B cell (primary cell): ENCODE results near the gene LRSAM1. TPM values are rescaled to one million over a fixed set of nuclear protein-coding genes. Genes with fewer than 3 reads are reported as not detected.

Experiments
- ATAC-seq: fragments of 200-7000 bp; cut with Tn5 transposase; one replicate; pipeline ENCODE4 v1.10.0; 2021; ENCODE audit warnings: low read depth, mild to moderate bottlenecking, moderate number of reproducible peaks, moderate library complexity
- CTCF ChIA-PET: fragments of 350-600 bp; sonication (Branson Sonifier 250); formaldehyde crosslinking; loops from one replicate; lab custom pipeline; 2021; ENCODE audit warnings: antibody characterized with exemption, inconsistent platforms; lab: Charles Lee
- POLR2A ChIA-PET: fragments of 350-600 bp; sonication (Branson Sonifier 250); formaldehyde crosslinking; loops from one replicate; lab custom pipeline; 2021; ENCODE audit warnings: antibody characterized with exemption; lab: Charles Lee
- DNase-seq: peaks from one replicate; pipeline ENCODE4 v3.0.0; 2013
- H2AFZ ChIP-seq: 2 replicates; pipeline ENCODE4 v1.6.1; 2012; ENCODE audit warnings: mild to moderate bottlenecking, low read depth, low read length; ENCODE audit not compliant: insufficient read depth, poor library complexity, severe bottlenecking
- H3K27ac ChIP-seq, 2 donors: 1 replicate in 1 of 2; 2 replicates in 1 of 2; pipeline ENCODE4 v1.5.1; 2012 to 2013; ENCODE audit warnings: low read length in 2 of 2, mild to moderate bottlenecking in 2 of 2, moderate library complexity in 1 of 2
- H3K27me3 ChIP-seq, 4 experiments: fragments of 200-600 bp in 1 of 4; sonication (generic) in 1 of 4; replicated peaks in 1 of 4; 1 replicate in 2 of 4; 2 replicates in 2 of 4; pipeline versions ENCODE4 v1.6.1 to v1.7.0; 2013 to 2016; ENCODE audit warnings: low read length in 3 of 4, mild to moderate bottlenecking in 2 of 4, mixed read lengths in 1 of 4, moderate library complexity in 1 of 4; ENCODE audit not compliant: insufficient read depth in 4 of 4, control insufficient read depth in 3 of 4; ENCODE audit errors: control extremely low read depth in 1 of 4
- H3K36me3 ChIP-seq, 2 experiments: replicated peaks in 1 of 2; 1 replicate in 1 of 2; 2 replicates in 1 of 2; pipeline versions ENCODE4 v1.6.1 to v1.7.1; 2013; ENCODE audit warnings: low read length in 1 of 2; ENCODE audit not compliant: insufficient read depth in 2 of 2, control insufficient read depth in 1 of 2; ENCODE audit errors: control extremely low read depth in 1 of 2, extremely low read depth in 1 of 2
- H3K4me1 ChIP-seq, 2 donors: fragments of 200-600 bp in 1 of 2; sonication (generic) in 1 of 2; 1 replicate in 1 of 2; 2 replicates in 1 of 2; pipeline versions ENCODE4 v1.5.1 to v1.6.1; 2013 to 2017; ENCODE audit warnings: low read length in 2 of 2; ENCODE audit not compliant: control insufficient read depth in 2 of 2, insufficient read depth in 2 of 2
- H3K4me2 ChIP-seq: replicated peaks from 2 replicates; pipeline ENCODE3; 2012; ENCODE audit warnings: mild to moderate bottlenecking, low read depth, low read length; ENCODE audit not compliant: poor library complexity, severe bottlenecking
- H3K4me3 ChIP-seq, 5 experiments: fragments of 200-600 bp in 1 of 5; sonication (generic) in 1 of 5; 1 replicate in 3 of 5; 2 replicates in 2 of 5; pipeline versions ENCODE4 v1.5.1 to v1.7.0; 2011 to 2016; ENCODE audit warnings: low read length in 4 of 5, mild to moderate bottlenecking in 4 of 5, low read depth in 2 of 5, control low read depth in 1 of 5, moderate library complexity in 1 of 5; ENCODE audit not compliant: insufficient read depth in 1 of 5; ENCODE audit errors: control extremely low read depth in 1 of 5, extremely low read depth in 1 of 5
- H3K79me2 ChIP-seq: fragments of 200-600 bp; sonication (generic); one replicate; pipeline ENCODE4 v1.6.0; 2016; ENCODE audit warnings: low read length; ENCODE audit not compliant: control insufficient read depth, insufficient read depth
- H3K9ac ChIP-seq: fragments of 200-600 bp; sonication (generic); 2 replicates; pipeline ENCODE4 v1.6.1; 2017; ENCODE audit warnings: mild to moderate bottlenecking, low read length, moderate library complexity
- H3K9me3 ChIP-seq, 3 donors: one replicate each; pipeline versions ENCODE4 v1.6.1 to v1.7.1; 2013; ENCODE audit warnings: low read length in 2 of 3; ENCODE audit not compliant: control insufficient read depth in 2 of 3, insufficient read depth in 1 of 3; ENCODE audit errors: control extremely low read depth in 1 of 3
- H4K20me1 ChIP-seq: 2 replicates; pipeline ENCODE4 v1.6.0; 2012; ENCODE audit warnings: mild to moderate bottlenecking, low read length; ENCODE audit not compliant: insufficient read depth, control insufficient read depth, poor library complexity, severe bottlenecking
- H3K27ac Mint-ChIP-seq: one replicate; pipeline ENCODE4 v1.8.0; 2021; ENCODE audit warnings: mixed read lengths
- H3K27me3 Mint-ChIP-seq: one replicate; pipeline ENCODE4 v1.8.0; 2021; ENCODE audit warnings: mixed read lengths
- H3K4me1 Mint-ChIP-seq: one replicate; pipeline ENCODE4 v1.8.0; 2021; ENCODE audit warnings: mixed read lengths
- H3K4me3 Mint-ChIP-seq: one replicate; pipeline ENCODE4 v1.8.0; 2021; ENCODE audit warnings: mixed read lengths
- H3K9me3 Mint-ChIP-seq: one replicate; pipeline ENCODE4 v1.8.0; 2022; ENCODE audit warnings: mixed read lengths; ENCODE audit not compliant: insufficient read depth
- CTCF ChIP-seq: fragments of 200-600 bp; IDR thresholded peaks from one replicate; pipeline ENCODE4 v1.8.0; 2022; ENCODE audit warnings: antibody characterized with exemption, mild to moderate bottlenecking
- EZH2 ChIP-seq: IDR thresholded peaks from 2 replicates; pipeline ENCODE4 v1.6.1; 2012; ENCODE audit warnings: borderline replicate concordance, low read depth, mild to moderate bottlenecking, moderate library complexity, low read length; ENCODE audit not compliant: insufficient read depth, poor library complexity, severe bottlenecking
- WGBS: methylation state at CpG from one replicate; pipeline ENCODE4 v1.1.5; 2013; ENCODE audit warnings: missing lambda C conversion rate; ENCODE audit not compliant: insufficient coverage; 5-methylcytosine and 5-hydroxymethylcytosine counted together
- intact Hi-C: fragments of 100-400 bp; cut with micrococcal nuclease; formaldehyde crosslinking; loops from one replicate; pipeline ENCODE4 v1.10.0; 2022
- polyA plus RNA-seq: library from polyadenylated mRNA; depleted of rRNA; stranded (reverse); fragments of >200 nt; gene quantifications from 2 replicates; pipeline ENCODE4 v1.2.3, GENCODE V29; 2012
- total RNA-seq, 2 donors: library from RNA; stranded (reverse); fragments of 120-200 nt in 1 of 2; gene quantifications; 1 replicate in 1 of 2; 2 replicates in 1 of 2; pipeline versions ENCODE4 v1.2.3 to v1.2.4, GENCODE V29; 2013 to 2022

Gene LRSAM1
- total and polyA plus RNA-seq, 2 donors (not counting 1 experiment from before 2014, with no cell fraction given), result 30.6 to 39.8 TPM

GRCh38 chr9:127523312-127523851 is 72.1 kb downstream of the LRSAM1 start:
- H3K9ac ChIP-seq, result no peak overlapping the region
- WGBS, result 93% methylated on average over 8 of the region's 9 CpGs
- H3K4me3 ChIP-seq, result no peak overlapping the region
- ATAC-seq (no peak), DNase-seq (no peak)
- no peak overlapping the region for H3K27ac ChIP-seq
- H3K79me2 ChIP-seq, result no peaks in the 10 kb centered on the region
- H3K4me2 ChIP-seq, result no peak overlapping the region
- H3K27ac Mint-ChIP-seq, result no peak overlapping the region
- intact Hi-C loops, result no loop called here
- ChIA-PET POLR2A (no interaction called here), CTCF (no interaction called here)
- no peaks in the 10 kb centered on the region for H3K4me1 ChIP-seq
- H3K27me3 ChIP-seq, result no peaks in the 10 kb centered on the region
- peaks cover 0 to 58% (median 30%) of the 10 kb centered on the region in 3 donors for H3K9me3 ChIP-seq
- H3K9me3 Mint-ChIP-seq, result no peaks in the 10 kb centered on the region
- H4K20me1 ChIP-seq, result no peaks in the 10 kb centered on the region
- H3K27me3 Mint-ChIP-seq, result no peaks in the 10 kb centered on the region
- H3K4me3 Mint-ChIP-seq, result no peak overlapping the region
- peaks cover under 1% of the 10 kb centered on the region for H3K4me1 Mint-ChIP-seq
- H2AFZ ChIP-seq, result no peak overlapping the region
- H3K36me3 ChIP-seq, result no peaks in the 10 kb centered on the region
- no peak for TF ChIP-seq CTCF
- no peak for TF ChIP-seq EZH2

- POLR2A ChIA-PET, result no interaction called here
- intact Hi-C loops, result no loop called here
Measured at GRCh38 chr9:127524373-127524772, 73.1 kb downstream of the LRSAM1 start.

More at GRCh38 chr9:127524373-127524772, 73.1 kb downstream of the LRSAM1 start:
- H3K9ac ChIP-seq, result no peak overlapping the region
- no peak overlapping the region for H3K4me3 Mint-ChIP-seq
- H3K27me3 Mint-ChIP-seq, result no peaks in the 10 kb centered on the region
- no peaks in the 10 kb centered on the region for H3K36me3 ChIP-seq
- DNase-seq (no peak), ATAC-seq (no peak)
- H3K27ac ChIP-seq, result no peak overlapping the region
- no peaks in the 10 kb centered on the region for H3K27me3 ChIP-seq
- TF ChIP-seq EZH2 (no peak), CTCF (no peak)
- H3K9me3 Mint-ChIP-seq, result no peaks in the 10 kb centered on the region
- 91% methylated on average over 4 of the region's 6 CpGs for WGBS
- H3K79me2 ChIP-seq, result no peaks in the 10 kb centered on the region
- H3K4me2 ChIP-seq, result no peak overlapping the region
- H3K27ac Mint-ChIP-seq, result no peak overlapping the region
- H3K4me1 Mint-ChIP-seq, result no peaks in the 10 kb centered on the region
- no peaks in the 10 kb centered on the region for H3K4me1 ChIP-seq
- H3K9me3 ChIP-seq, result peaks cover 0 to 58% (median 30%) of the 10 kb centered on the region in 3 donors
- CTCF ChIA-PET, result interaction anchor here (0.6 to 2.3 kb wide), 2 partner anchors 61 kb away, joined by 3 to 16 read pairs; no protein-coding TSS in a partner anchor
- no peaks in the 10 kb centered on the region for H4K20me1 ChIP-seq
- H2AFZ ChIP-seq, result no peak overlapping the region
- H3K4me3 ChIP-seq, result no peak overlapping the region
